HG03439 (cell line): ENCODE results near the gene CDC123.
"Not testable (repeated sequence)": the region's sequence is repeated elsewhere in the genome, so short reads cannot be mapped to it uniquely, and the experiment has no call there.

ENCODE experiments used
- ATAC-seq: cut with Tn5 transposase; IDR thresholded peaks from one replicate; pipeline ENCODE4 v1.9.1; 2021; ENCODE audit warnings: mild to moderate bottlenecking, moderate library complexity; ENCODE audit not compliant: unreplicated experiment

CDC123 gene

DNA sequence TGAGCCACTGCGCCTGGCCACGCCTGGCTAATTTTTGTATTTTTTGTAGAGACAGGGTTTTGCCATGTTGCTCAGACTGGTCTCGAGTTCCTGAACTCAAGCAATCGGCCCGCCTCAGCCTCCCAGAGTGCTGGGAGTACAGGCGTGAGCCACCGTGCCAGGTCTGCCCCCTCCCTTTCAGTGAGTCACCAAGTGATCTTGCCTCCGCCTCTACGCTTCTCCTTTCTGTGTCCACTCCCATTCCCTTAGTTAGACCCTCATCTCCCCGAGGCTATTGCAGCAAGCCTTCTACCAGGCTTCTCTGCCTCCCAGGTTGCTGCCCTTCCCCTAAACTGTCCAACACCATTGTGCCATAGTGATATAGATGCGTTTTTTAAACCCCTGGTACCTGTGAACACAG lies 32.9 kb downstream of the CDC123 start:
- ATAC-seq, result no peak

DNA sequence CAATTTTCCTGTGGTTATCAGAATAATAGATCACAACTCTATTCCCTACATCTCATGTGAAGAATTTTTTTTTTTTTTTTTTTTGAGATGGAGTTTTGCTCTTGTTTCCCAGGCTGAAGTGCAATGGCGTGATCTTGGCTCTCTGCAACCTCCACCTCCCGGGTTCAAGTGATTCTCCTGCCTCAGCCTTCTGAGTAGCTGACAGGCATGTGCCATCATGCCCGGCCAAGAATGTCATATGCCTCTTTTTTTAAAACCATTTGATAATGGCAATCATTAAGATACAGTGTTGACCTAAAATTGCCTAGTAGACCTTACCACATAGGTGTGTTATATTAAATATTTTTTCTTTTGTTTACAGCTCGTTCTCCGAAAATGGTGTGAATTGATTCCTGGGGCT lies 38.7 kb downstream of the CDC123 start:
- ATAC-seq, result not testable (repeated sequence)

DNA sequence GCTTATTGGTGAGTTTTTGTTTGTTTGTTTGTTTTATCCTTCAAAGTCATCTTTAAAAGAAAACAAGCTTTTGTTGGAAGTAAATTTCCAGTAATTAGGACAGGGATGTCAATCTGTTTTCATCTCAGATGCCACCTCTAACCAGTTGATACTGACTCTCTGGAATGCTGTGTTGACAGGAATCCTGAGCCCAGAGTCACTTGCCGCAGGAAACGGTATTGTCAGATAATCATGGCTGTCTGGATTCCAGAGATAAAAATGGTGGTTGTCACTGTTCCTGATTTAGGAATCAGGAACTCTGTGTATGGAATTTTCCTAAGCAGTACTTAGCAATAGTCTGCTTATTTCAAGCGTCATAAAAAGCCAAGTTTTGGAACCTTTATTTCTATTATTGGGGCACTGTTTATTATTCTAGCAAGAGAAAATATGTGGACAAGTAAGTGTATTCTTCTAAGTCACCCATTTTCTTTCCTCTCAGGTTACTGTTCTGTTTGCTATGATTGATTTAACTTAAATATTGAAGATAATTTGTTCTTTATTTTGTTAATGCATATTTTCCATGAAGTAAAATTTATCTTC lies 39.2 kb downstream of the CDC123 start:
- no peak for ATAC-seq

DNA sequence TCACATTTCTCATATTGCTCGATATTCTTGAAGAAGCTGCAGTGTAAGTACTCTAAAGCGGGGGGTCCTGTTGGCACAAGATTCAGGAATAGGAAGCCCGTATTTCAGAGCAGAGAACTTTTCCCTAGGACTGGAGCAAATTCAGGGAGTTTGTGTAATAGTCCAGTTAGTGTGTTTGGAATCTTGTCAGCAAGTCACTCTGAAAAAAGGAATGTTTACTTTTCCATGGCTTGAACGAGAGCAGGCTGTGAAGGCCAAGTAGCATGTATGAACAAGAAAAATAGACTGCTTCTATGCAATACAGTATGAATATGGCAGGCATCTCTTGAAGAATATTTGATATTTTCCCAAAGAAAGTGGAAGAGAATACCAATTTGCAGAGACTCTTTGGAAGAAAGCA lies 39.8 kb downstream of the CDC123 start:
- no peak for ATAC-seq

DNA sequence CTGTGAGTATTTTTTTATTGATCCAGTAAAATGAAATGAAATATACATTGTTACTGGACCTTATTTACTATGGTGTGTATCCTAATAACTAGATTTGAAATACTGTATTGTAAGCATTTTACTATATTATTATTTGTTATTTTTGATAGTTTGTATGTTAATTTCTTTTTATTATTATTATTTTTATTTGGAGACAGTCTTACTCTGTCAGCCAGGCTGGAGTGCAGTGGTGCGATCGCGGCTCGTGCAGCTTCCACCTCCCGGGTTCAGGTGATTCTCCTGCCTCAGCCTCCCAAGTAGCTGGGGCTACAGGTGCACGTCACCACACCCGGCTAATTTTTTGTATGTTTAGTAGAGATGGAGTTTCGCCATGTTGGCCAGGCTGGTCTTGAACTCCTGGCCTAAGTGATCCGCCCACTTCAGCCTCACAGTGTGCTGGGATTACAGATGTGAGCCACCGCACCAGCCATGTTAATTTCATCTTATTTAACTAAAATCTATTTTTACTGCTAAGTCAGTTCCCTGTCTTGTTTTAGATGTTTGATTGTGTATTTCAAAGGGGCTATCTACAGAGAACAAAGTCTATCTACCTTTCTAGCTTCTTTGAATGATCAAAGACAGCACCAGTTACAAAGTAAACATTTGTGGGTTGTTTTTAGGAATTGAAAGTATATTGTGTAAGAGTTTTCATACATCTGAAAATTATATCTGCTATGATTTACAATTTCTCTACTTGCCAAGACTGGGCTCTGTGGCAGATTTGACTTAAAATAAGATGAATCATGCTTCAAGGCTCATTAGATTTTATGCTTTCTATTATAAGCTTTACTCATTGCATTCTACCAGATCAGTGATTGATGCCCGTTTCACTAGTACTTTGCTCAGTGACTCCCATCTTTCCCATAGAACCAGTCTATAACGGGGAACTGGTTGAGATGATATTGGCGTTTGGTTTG lies 41.6 kb downstream of the CDC123 start:
- ATAC-seq, result no peak

DNA sequence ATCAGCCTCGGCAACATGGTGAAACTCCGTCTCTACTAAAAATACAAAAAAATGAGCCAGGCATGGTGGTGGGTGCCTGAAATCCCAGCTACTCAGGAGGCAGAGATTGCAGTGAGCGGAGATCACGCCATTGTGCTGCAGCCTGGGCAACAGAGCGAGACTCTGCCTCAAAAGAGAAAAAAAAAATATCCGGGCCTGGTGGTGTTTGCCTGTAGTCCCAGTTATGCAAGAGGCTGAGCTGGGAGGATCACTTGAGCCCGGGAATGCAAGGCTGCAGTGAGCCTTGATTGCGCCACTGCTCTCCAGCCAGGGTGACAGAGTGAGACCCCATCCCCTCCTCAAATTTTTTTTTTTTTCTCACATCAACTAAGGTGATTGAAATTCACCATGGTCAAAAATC lies 42.8 kb downstream of the CDC123 start:
- ATAC-seq, result no peak

DNA sequence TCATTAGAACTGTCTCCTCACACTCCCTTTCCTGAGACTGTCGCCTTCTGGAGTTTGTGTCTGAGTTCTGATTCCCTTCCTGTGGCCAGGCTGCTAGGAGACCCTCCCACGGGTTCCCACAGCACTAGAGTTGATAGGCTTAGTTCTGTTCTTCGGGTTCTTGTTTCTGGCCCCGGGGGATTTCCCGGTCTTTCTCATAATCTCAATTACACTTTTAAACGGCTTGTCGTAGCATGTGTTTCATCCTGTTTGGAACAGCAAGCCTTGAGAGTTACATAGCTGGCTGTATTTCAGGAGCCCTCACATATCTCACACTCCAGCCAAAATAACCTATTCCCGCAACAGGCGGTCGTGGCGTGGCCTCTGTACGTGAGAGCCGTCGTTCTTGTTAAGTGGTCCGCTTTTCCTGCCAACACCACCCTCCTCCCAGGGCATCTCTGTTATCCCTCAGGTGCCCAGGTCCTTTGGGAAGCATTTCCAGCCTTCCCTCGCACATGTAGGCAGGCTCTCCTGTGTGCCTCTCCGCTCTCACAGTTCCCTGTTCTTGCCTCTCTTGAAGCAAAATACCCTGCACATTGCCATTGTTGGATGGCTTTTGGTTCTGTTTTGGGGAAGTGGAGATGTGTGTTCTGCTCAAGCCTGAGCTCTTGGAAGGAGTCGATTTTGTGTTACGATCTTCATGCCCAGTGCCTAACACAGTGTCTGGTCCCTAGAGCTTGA lies 46.0 kb downstream of the CDC123 start:
- no peak for ATAC-seq

DNA sequence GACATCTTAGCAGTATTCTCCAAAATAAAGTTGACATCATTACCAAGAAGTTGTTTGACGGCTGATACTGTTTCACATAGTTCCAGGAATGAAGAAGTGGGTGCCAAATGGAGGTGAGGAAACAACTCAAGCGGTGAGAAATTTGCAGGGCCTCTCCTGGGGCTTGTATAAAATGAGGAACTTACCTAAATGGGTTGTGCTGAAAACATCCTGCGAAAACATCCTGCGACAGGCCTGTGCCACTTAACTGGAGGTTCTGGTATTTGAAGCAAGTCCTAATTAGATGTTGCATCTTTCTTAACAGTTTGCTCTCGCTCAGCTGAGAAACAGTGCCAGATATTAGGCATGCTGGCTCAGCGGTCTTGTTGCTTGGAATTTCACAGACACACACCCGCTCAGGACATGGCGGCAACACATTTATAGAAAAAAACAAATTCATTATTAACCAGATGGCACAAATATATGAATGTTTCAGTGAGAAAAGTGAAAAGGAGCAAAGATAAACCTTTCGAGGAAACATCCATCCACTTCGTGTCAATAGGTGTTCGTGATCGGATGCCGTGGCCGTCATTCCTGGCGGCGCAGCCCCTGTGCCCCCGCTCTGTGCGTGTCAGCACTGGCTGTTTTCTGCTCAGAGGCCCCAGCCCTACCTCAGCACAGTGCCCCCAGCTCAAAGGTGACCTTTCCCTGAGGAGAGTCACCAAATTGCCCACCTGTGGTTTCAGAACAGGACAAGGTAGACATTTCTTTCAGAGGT lies 48.1 kb downstream of the CDC123 start:
- ATAC-seq, result no peak

DNA sequence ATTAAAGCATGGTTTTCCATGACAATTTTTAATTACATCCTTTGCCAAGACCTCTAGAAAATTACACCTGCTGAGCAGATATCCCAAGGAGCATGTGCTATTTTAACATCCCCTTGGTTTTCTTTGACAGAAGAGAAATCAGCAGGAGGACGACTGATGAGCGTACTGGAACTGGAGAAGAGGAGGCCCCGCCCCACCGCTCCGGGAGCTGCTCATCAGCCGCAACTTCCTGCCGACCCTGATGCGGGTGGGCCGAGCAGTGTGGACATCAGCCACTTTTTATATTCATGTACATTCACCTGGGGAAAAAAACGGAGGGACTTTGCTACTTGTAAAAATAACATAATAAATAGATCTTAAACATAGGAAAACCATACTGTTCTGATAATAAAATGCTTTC lies 54.2 kb downstream of the CDC123 start:
- ATAC-seq, result no peak

DNA sequence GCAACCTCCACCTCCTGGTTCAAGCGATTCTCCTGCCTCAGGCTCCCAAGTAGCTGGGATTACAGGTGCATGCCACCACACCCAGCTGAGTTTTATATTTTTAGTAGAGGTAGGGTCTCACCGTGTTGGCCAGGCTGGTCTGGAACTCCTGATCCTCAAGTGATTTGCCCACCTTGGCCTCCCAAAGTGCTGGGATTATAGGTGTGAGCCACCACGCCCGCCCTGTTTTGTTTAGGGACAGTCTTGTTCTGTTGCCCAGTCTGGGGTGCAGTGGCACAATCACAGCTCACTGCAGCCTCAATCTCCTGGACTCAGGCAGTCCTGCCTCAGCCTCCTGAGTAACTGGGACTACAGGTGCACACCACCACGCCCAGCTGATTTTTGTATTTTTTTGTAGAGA lies 54.7 kb downstream of the CDC123 start:
- ATAC-seq, result not testable (repeated sequence)

DNA sequence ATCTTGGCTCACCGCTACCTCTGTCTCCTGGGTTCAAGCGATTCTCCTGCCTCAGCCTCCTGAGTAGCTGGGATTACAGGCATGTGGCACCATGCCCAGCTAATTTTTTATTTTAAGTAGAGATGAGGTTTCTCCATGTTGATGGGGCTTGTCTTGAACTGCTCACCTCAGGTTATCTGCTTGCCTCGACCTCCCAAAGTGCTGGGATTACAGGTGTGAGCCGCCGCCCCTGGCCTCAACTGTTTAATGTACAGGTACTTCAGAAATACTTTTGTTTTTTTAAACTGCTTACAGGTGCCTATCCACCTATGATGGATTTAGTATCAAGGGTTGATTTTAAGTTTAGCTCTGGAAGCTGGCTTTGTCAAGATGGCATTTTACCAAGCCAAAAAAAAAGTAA lies 55.6 kb downstream of the CDC123 start:
- no peak for ATAC-seq

DNA sequence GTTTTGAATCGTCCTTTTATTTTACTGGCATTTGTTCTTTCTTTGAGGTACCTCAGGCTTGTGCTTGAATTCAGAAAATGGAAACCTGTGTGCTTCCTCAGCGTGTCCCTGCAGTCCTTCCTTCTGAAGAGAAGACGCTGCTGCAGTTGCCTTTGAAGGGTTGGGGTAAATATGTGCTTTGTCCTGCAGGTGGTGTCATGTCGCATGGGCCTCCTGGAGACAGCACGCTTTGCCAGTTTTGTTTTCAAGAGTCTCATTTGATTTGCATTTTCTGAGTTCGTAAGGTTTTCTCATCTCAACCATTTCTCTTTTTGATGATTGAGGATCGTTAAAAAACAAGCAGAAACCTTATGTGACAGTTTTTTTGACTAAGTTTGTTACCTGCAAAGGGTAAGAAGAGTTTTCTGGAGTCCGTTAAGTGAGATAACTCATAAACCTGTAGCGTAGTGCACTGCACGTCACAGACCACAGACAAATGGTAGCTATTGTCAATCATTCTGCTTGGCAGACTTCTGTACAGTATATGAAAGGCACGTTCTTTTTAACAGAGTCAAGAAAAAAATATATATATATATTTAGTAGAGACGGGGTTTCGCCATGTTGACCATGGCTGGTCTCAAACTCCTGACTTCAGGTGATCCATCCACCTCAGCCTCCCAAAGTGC lies 57.0 kb downstream of the CDC123 start:
- ATAC-seq, result no peak

DNA sequence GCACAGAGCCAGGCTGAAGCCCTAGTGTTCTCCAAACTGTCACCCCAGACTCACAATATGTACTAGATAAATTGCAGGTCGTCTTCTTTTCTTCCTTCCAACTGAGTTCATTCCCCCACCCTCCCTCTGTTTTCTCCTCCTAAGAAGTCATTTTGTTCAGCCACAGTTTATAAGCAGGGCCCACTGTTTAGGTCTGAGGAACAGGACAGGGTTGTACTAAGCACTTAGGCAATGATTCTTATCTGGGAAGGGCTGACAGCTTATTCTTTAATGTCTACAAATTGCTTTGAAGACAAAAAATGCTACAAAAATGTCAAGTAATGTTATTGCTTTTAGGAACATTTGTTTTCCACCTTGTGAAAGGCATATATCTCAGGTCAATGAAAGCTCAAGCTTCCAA lies 59.1 kb downstream of the CDC123 start:
- ATAC-seq, result no peak

DNA sequence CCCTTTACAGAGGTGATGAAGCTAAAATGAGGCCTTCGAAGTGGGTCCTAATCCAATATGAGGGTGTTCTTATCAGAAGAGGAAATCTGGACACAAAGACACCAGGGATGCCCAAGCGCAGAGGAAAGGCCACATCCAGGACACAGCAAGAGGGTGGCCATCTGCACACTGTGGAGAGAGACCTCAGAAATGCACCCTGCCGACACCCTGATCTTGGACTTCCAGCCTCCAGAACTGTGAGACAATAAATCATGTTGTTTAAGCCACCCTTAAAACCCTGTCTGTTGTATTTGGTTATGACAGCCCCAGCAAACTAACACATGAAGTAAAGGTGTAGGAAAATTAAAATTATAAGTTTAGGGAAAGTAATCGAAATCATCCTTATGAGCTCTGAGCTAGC lies 64.0 kb downstream of the CDC123 start:
- no peak for ATAC-seq

DNA sequence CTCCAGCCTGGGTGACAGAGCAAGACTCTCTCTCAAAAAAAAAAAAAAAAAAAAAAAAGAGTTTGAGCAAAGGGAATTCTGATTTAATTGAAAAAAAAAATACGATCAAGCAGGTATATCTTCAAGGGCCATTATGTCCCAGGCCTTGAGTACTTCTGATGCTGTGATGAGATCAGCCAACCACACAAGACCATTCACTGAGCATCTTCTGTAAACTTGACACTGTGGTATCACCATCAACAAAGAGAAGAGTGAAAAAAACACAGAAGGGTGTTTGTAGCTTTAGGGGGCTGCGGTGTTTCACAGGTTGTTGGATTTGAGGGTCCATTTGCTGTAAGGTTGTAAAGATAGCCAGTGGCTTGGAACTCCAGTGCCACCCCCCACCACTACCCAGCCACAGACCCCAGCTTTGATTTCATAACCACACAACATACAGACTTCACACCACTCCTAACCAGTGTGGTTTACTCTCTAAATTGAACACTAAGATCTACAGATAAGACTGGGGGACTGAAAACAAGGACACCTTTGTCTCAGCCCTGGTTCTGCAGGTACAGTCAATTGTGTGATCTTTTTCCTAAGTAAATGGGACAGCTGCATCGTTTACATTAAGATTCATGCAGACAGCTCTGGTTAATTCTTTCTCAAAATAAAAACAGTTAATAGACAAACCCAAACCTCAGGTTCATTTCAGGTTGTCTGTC lies 66.4 kb downstream of the CDC123 start:
- ATAC-seq, result no peak

DNA sequence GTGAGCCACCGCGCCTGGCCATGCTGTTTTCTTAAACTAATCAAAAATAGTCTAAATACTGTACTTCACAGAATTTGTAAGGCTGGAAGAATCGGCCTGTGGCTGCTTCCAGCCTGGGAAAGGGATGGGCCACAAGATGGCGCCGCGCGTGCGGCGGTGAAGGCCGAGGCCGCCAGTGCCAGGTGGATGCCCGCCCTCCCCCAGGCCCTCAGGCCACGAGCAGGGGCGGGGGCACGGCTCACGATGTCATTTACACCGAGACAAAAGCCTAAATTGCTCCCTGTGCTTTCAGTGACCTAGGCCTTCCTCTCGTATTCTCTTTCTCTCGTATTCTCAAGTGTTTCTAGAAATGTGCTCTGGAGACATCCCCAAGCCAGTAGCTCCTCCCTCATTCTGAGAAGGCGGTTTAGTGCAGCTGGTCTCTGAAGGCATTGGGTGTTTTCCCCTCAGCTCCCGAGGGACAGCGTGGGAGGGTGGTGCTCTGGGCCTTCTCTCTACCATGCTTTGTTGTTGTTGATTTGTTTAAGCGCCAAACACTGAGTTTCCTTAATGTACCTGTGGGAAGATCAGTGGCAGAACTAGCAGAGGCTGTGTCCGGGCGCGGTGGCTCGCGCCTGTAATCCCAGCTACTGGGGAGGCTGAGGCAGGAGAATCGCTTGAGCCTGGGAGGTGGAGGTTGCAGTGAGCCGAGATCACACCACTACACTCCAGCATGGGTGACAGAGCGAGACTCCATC lies 68.4 kb downstream of the CDC123 start:
- ATAC-seq, result peak; percentile 90

DNA sequence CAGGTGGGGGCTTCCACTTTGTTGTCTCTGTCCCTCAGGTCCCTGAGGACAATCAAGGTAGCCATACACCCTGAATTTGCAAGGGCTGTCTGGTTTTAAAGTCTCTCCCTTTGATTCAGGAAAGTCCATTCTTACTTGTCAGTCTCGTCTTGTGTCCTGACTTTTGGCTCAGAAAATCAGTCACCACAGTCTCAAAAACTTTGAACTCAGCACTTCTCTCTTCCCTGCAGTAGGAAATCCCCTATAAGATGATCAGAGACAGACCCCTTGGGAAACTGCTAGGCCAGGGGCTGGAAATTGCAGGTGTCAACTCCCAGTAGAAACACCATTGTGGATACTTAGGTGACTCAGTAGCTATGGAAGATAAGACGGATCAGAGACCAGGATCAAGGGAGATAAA lies 73.1 kb downstream of the CDC123 start:
- no peak for ATAC-seq

DNA sequence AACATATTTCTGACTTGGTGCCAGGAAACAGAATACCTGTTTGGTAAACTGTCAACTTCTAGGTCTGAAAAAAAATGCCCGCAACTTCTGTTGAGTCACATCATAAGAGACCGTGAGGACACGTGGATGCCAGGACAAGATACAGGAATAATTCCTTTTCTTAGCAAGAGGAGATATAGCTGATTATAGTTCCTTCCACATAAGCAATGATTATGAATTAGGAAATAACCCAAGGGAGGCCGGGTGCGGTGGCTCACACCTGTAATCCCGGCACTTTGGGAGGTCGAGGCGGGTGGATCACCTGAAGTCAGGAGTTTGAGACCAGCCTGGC lies 75.2 kb downstream of the CDC123 start:
- ATAC-seq, result no peak

DNA sequence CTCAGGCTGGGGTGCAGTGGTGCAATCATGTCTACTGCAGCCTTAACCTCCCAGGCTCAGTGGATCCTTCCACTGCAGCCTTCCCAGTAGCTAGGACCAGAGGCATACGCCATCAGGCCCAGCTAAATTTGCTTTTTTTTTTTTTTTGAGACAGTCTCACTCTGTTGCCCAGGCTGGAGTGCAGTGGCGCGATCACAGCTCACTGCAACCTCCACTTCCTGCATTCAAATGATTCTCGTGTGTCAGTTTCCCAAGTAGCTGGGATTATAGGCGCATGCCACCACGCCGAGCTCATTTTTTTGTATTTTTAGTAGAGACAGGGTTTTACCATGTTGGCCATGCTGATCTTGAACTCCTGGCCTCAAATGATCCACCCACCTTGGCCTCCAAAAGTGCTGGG lies 81.9 kb downstream of the CDC123 start:
- not testable (repeated sequence) for ATAC-seq
